HCT116 (cell line): ENCODE results near the gene PLCB4. TPM values are rescaled to one million over a fixed set of nuclear protein-coding genes. Genes with fewer than 3 reads are reported as not detected.

Source experiments
- ATAC-seq: fragments of 200-7000 bp; cut with Tn5 transposase; 2 replicates; pipeline ENCODE4 v1.9.1; 2020; ENCODE audit warnings: mild to moderate bottlenecking, moderate library complexity
- BruUV-seq: library from RNA; stranded (reverse); fragments of 400-500 nt; replicated peaks from 2 replicates; lab custom pipeline; 2021; lab: Mats Ljungman, UMichigan
- CTCF ChIA-PET: fragments of 300-600 bp; sonication (Branson Sonifier 250); formaldehyde crosslinking; loops from one replicate; lab custom pipeline; 2021; ENCODE audit warnings: antibody characterized with exemption; lab: Charles Lee
- POLR2A ChIA-PET: fragments of 300-600, 350-600 bp; sonication (Branson Sonifier 250); formaldehyde crosslinking; loops from one replicate; lab custom pipeline; 2021; ENCODE audit warnings: antibody characterized with exemption; lab: Charles Lee
- RAD21 ChIA-PET, 2 experiments: fragments of 300-600 bp; sonication (Branson Sonifier 250); formaldehyde crosslinking; loops; one replicate each; lab custom pipeline; 2023; ENCODE audit warnings: low total read pairs in 2 of 2; ENCODE audit not compliant: uncharacterized antibody in 2 of 2, unreplicated experiment in 2 of 2, low non-redundant PET in 1 of 2; lab: Charles Lee
- DNase-seq: peaks from one replicate; pipeline ENCODE4 v3.0.0-alpha.2; 2010; ENCODE audit warnings: low read depth, low spot score
- H2AFZ ChIP-seq: fragments of 200-600 bp; shearing (Covaris generic), sonication (generic); 2 replicates; pipeline ENCODE4 v1.6.1; 2017; ENCODE audit warnings: low read depth, mixed run types, mixed read lengths, antibody characterized with exemption, low read length; ENCODE audit not compliant: poor library complexity, severe bottlenecking
- H3K27ac ChIP-seq: 2 replicates; pipeline ENCODE4 v1.5.1; 2012; ENCODE audit warnings: low read depth, low read length
- H3K27me3 ChIP-seq: fragments of 200-600 bp; sonication (generic); 2 replicates; pipeline ENCODE4 v1.6.1; 2016; ENCODE audit warnings: mixed run types, low read length, mixed read lengths; ENCODE audit not compliant: insufficient read depth
- H3K36me3 ChIP-seq, 2 experiments: fragments of 200-500 bp in 1 of 2; fragments of 200-600 bp in 1 of 2; sonication (Bioruptor generic) in 1 of 2; sonication (generic) in 1 of 2; 2 replicates each; pipeline versions ENCODE4 v1.5.1 to v1.6.1; 2014 to 2016; ENCODE audit warnings: low read length in 2 of 2, inconsistent platforms in 1 of 2, mixed read lengths in 1 of 2, mixed run types in 1 of 2; ENCODE audit not compliant: insufficient read depth in 2 of 2, control insufficient read depth in 1 of 2
- H3K4me1 ChIP-seq, 2 experiments: fragments of 200-600 bp in 1 of 2; sonication (generic) in 1 of 2; 2 replicates each; pipeline versions ENCODE4 v1.5.1 to v1.6.1; 2012 to 2017; ENCODE audit warnings: low read length in 2 of 2, inconsistent platforms in 1 of 2, mild to moderate bottlenecking in 1 of 2, mixed read lengths in 1 of 2, mixed run types in 1 of 2, moderate library complexity in 1 of 2; ENCODE audit not compliant: insufficient read depth in 2 of 2, control insufficient read depth in 1 of 2
- H3K4me2 ChIP-seq: fragments of 200-600 bp; sonication (generic); 2 replicates; pipeline ENCODE4 v1.6.1; 2017; ENCODE audit warnings: mixed run types, low read length, mixed read lengths
- H3K4me3 ChIP-seq, 2 experiments: fragments of 200-600 bp in 1 of 2; sonication (generic) in 1 of 2; replicated peaks in 1 of 2; 2 replicates each; pipeline ENCODE4 v1.5.1; 2011 to 2016; ENCODE audit warnings: low read length in 2 of 2, control low read depth in 1 of 2, low read depth in 1 of 2, mild to moderate bottlenecking in 1 of 2, mixed read lengths in 1 of 2, mixed run types in 1 of 2
- H3K79me2 ChIP-seq: fragments of 200-600 bp; sonication (generic); 2 replicates; pipeline ENCODE4 v1.6.1; 2017; ENCODE audit warnings: mild to moderate bottlenecking, mixed run types, low read length, moderate library complexity, mixed read lengths; ENCODE audit not compliant: insufficient read depth
- H3K9ac ChIP-seq: fragments of 200-600 bp; sonication (generic); 2 replicates; pipeline ENCODE4 v1.6.1; 2016; ENCODE audit warnings: low read length, mixed read lengths
- H3K9me2 ChIP-seq: fragments of 200-600 bp; sonication (generic), shearing (Covaris generic); 2 replicates; pipeline ENCODE4 v1.6.1; 2017; ENCODE audit warnings: mixed run types, mild to moderate bottlenecking, moderate library complexity; ENCODE audit not compliant: insufficient read depth
- H3K9me3 ChIP-seq, 2 experiments: fragments of 200-500 bp in 1 of 2; fragments of 200-600 bp in 1 of 2; sonication (Bioruptor generic) in 1 of 2; sonication (generic) in 1 of 2; 2 replicates each; pipeline ENCODE4 v1.6.1; 2014 to 2017; ENCODE audit warnings: low read length in 2 of 2, mixed read lengths in 2 of 2, inconsistent platforms in 1 of 2, low read depth in 1 of 2, mild to moderate bottlenecking in 1 of 2, mixed run types in 1 of 2, moderate library complexity in 1 of 2; ENCODE audit not compliant: control insufficient read depth in 1 of 2, insufficient read depth in 1 of 2
- H4K20me1 ChIP-seq: fragments of 200-600 bp; sonication (generic), shearing (Covaris generic); 2 replicates; pipeline ENCODE4 v1.6.1; 2017; ENCODE audit warnings: mixed run types, mild to moderate bottlenecking, moderate library complexity; ENCODE audit not compliant: insufficient read depth
- CTCF ChIP-seq, 3 experiments: fragments of 200-600 bp in 1 of 3; sonication (generic) in 1 of 3; IDR thresholded peaks in 2 of 3; conservative IDR thresholded peaks in 1 of 3; 2 replicates each; pipeline ENCODE4 v1.5.1; 2012 to 2017; ENCODE audit warnings: low read depth in 2 of 3, low read length in 2 of 3, antibody characterized with exemption in 1 of 3, borderline replicate concordance in 1 of 3, control low read depth in 1 of 3, mild to moderate bottlenecking in 1 of 3, mixed read lengths in 1 of 3, mixed run types in 1 of 3, moderate library complexity in 1 of 3; ENCODE audit not compliant: insufficient read depth in 1 of 3
- EGR1 ChIP-seq: IDR thresholded peaks from 2 replicates; pipeline ENCODE4 v1.6.1; 2012; ENCODE audit warnings: low read depth
- ELF1 ChIP-seq: IDR thresholded peaks from 2 replicates; pipeline ENCODE4 v1.6.1; 2012; ENCODE audit warnings: low read depth, borderline replicate concordance
- EZH2 ChIP-seq: fragments of 200-600 bp; sonication (generic); IDR thresholded peaks from 2 replicates; pipeline ENCODE4 v1.6.1; 2017; ENCODE audit warnings: antibody characterized with exemption, mixed run types
- EZH2phosphoT487 ChIP-seq: fragments of 200-600 bp; IDR thresholded peaks from 2 replicates; pipeline ENCODE4 v1.6.1; 2018; ENCODE audit warnings: antibody characterized with exemption, borderline replicate concordance
- JUND ChIP-seq: IDR thresholded peaks from 2 replicates; pipeline ENCODE4 v1.6.1; 2012
- POLR2A ChIP-seq: IDR thresholded peaks from 2 replicates; pipeline ENCODE4 v1.7.0; 2011; ENCODE audit warnings: borderline replicate concordance; ENCODE audit not compliant: insufficient read depth, insufficient read length; ENCODE audit errors: extremely low read depth
- POLR2AphosphoS5 ChIP-seq: IDR thresholded peaks from 2 replicates; pipeline ENCODE4 v1.6.1; 2011; ENCODE audit warnings: mild to moderate bottlenecking, low read depth, low read length, moderate library complexity
- RAD21 ChIP-seq: IDR thresholded peaks from 2 replicates; pipeline ENCODE4 v1.6.1; 2012; ENCODE audit warnings: low read depth, mild to moderate bottlenecking
- SIN3A ChIP-seq: IDR thresholded peaks from 2 replicates; pipeline ENCODE4 v1.6.1; 2012; ENCODE audit warnings: low read depth
- SRF ChIP-seq: IDR thresholded peaks from 2 replicates; pipeline ENCODE4 v1.6.1; 2012; ENCODE audit warnings: low read depth
- ZBTB33 ChIP-seq: IDR thresholded peaks from 2 replicates; pipeline ENCODE4 v1.6.1; 2011; ENCODE audit warnings: mild to moderate bottlenecking, low read length, moderate library complexity; ENCODE audit not compliant: insufficient replicate concordance; ENCODE audit errors: extremely low read depth
- intact Hi-C: fragments of 100-400 bp; cut with micrococcal nuclease; formaldehyde crosslinking; loops from 2 replicates; pipeline ENCODE4 v1.10.0; 2022
- total RNA-seq: library from RNA; stranded (reverse); gene quantifications from one replicate; pipeline ENCODE4 v1.2.1, GENCODE V29; 2021; ENCODE audit not compliant: unreplicated experiment
- TF ChIP-seq, protein P1 (sequence below): IDR thresholded peaks from 2 replicates; pipeline ENCODE4 v1.6.1; 2012
- TF ChIP-seq, protein P2 (sequence below): IDR thresholded peaks from 2 replicates; pipeline ENCODE4 v1.6.1; 2012; ENCODE audit warnings: low read depth
- TF ChIP-seq, protein P3 (sequence below): IDR thresholded peaks from 2 replicates; pipeline ENCODE4 v1.6.1; 2012

Gene PLCB4
- total RNA-seq, 1 experiment from 2014 or later = 2.5 TPM

- H3K9ac ChIP-seq = no peak overlapping the region
- no peak overlapping the region for H3K4me2 ChIP-seq
- no TSS peak for BruUV-seq
- ChIA-PET RAD21 (no interaction called here), POLR2A (no interaction called here), CTCF (no interaction called here)
- intact Hi-C loops = no loop called here
- no peaks in the 10 kb centered on the region for H3K9me2 ChIP-seq
- ATAC-seq (no peak), DNase-seq (no peak)
- H3K4me1 ChIP-seq = no peaks in the 10 kb centered on the region
- no peak overlapping the region for H3K27ac ChIP-seq
- no peaks in the 10 kb centered on the region for H3K9me3 ChIP-seq
- no peaks in the 10 kb centered on the region for H3K79me2 ChIP-seq
- no peaks in the 10 kb centered on the region for H4K20me1 ChIP-seq
- no peaks in the 10 kb centered on the region for H3K27me3 ChIP-seq
- no peak overlapping the region for H2AFZ ChIP-seq
- no peak for TF ChIP-seq SIN3A
- no peak for TF ChIP-seq EZH2
- no peak for TF ChIP-seq EGR1
- no peak for TF ChIP-seq POLR2AphosphoS5
- TF ChIP-seq SRF = no peak
- TF ChIP-seq EZH2phosphoT487 = no peak
- TF ChIP-seq, protein P1, sequence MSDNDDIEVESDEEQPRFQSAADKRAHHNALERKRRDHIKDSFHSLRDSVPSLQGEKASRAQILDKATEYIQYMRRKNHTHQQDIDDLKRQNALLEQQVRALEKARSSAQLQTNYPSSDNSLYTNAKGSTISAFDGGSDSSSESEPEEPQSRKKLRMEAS = no peak
- TF ChIP-seq, protein P2, sequence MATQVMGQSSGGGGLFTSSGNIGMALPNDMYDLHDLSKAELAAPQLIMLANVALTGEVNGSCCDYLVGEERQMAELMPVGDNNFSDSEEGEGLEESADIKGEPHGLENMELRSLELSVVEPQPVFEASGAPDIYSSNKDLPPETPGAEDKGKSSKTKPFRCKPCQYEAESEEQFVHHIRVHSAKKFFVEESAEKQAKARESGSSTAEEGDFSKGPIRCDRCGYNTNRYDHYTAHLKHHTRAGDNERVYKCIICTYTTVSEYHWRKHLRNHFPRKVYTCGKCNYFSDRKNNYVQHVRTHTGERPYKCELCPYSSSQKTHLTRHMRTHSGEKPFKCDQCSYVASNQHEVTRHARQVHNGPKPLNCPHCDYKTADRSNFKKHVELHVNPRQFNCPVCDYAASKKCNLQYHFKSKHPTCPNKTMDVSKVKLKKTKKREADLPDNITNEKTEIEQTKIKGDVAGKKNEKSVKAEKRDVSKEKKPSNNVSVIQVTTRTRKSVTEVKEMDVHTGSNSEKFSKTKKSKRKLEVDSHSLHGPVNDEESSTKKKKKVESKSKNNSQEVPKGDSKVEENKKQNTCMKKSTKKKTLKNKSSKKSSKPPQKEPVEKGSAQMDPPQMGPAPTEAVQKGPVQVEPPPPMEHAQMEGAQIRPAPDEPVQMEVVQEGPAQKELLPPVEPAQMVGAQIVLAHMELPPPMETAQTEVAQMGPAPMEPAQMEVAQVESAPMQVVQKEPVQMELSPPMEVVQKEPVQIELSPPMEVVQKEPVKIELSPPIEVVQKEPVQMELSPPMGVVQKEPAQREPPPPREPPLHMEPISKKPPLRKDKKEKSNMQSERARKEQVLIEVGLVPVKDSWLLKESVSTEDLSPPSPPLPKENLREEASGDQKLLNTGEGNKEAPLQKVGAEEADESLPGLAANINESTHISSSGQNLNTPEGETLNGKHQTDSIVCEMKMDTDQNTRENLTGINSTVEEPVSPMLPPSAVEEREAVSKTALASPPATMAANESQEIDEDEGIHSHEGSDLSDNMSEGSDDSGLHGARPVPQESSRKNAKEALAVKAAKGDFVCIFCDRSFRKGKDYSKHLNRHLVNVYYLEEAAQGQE = no peak
- TF ChIP-seq ELF1 = no peak
- TF ChIP-seq ZBTB33 = no peak
- no peak for TF ChIP-seq POLR2A
- TF ChIP-seq, protein P3, sequence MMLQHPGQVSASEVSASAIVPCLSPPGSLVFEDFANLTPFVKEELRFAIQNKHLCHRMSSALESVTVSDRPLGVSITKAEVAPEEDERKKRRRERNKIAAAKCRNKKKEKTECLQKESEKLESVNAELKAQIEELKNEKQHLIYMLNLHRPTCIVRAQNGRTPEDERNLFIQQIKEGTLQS = no peak
- no peak for TF ChIP-seq RAD21
- TF ChIP-seq JUND = no peak
- no peak for TF ChIP-seq CTCF (IDR thresholded peaks at IDR 0.05 in 2 of 3, conservative IDR thresholded peaks at IDR 0.05 in 1 of 3; ENCODE audit: borderline replicate concordance in 1 of 3, insufficient read depth in 1 of 3, low read depth in 2 of 3, low read length in 2 of 3)
- TF ChIP-seq, all 23 proteins: peak for 0
- Histone ChIP-seq H3K36me3 (no peaks in the 10 kb centered on the region), H3K4me3 (no peak overlapping the region)
Measured at GRCh38 chr20:9389346-9389745, 320.5 kb downstream of the PLCB4 start.
